HG02885 (cell line): ENCODE data around the gene PAX5.

ENCODE experiments used
- ATAC-seq: cut with Tn5 transposase; IDR thresholded peaks from one replicate; pipeline ENCODE4 v1.9.1; 2021; ENCODE audit warnings: mild to moderate bottlenecking; ENCODE audit not compliant: unreplicated experiment, poor library complexity

The PAX5 gene

DNA sequence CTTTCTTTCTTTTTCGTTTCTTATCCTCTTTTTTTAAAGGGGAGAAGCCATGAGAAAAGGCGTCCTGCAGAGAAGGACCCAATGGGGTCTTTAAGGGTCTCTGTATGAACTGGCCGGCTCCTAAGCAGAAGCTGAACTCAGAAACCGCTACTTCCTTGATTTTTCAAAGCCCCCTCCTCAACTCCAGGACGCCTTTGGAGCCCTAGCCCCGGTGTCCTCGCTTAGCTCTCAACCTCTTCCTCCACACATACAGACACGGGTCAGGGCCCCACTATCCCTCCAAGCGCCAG, 8.3 kb downstream of the PAX5 start:
- ATAC-seq, result no peak

DNA sequence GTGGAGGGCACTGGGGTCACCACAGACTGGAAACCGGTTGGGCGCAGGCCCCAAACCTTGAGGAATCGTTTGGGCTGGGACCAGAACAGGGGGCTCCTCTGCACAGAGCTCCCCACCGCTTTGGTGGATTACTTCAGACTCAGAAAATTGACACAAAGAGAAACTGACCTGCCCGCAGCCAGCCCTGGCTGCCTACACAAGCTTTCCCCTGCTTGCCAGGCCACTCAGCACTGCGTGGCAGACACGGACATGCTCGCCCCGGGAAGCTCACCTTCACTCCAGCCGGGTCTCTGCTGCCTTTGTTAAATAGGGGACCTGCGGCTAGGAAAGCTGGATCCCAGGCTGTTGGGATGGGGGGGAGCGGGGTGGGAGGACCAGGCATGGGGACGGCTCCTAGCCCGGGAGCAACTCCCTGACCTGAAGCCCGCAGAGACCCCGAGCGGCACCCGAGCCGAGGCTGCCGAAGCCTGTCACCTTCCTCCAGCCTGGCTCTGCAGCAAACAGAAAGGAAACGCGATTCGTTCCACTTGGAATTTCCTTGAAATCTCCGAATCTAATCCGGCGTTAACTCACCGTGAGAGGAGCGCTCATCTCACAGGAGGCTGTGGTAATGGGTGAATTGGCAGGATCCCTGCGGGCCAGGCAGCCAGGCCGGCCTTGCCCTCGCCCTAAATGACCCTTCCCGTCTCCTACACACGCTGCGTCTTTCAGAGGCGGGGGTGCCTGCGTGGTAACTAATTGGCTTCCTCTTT, 8.8 kb downstream of the PAX5 start:
- ATAC-seq, result no peak

DNA sequence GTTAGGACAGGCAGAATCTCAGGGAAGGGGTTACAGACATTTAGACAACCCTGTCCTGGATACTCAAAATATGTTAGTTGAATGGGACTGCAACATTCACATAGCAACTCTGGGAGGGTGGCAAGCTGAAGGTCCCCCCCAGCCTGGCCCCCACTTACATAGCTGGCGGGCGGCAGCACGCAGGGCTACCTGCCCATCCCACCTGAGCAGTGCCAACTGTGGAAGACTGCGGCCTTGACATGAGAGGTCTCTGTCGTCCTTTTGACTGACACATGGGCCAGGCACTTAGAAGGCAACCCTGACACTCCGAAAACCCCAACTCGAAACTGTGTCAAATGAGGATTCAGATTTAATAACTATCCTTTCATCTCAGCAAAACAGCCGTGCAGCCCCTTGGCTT, 16.5 kb downstream of the PAX5 start:
- no peak for ATAC-seq

DNA sequence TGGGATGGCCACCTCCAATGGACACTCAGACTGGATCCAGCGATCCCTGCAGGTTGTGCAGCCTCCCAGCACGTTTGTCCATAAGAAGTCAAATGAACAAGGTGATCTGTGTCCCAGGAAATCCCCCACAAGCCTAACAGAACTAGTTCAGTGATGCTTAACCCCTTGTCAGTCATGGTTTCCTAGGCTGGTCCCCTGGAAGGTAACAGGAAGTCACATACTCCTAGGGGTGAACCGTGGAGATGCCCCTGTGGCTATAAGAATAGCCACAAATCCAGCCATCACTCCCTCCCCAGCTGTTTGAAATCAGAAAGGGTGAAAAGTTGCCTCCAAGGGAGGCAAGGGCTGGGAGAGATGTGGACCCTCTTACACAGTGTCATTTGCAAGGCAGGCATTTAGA, 22.5 kb downstream of the PAX5 start:
- ATAC-seq, result no peak

DNA sequence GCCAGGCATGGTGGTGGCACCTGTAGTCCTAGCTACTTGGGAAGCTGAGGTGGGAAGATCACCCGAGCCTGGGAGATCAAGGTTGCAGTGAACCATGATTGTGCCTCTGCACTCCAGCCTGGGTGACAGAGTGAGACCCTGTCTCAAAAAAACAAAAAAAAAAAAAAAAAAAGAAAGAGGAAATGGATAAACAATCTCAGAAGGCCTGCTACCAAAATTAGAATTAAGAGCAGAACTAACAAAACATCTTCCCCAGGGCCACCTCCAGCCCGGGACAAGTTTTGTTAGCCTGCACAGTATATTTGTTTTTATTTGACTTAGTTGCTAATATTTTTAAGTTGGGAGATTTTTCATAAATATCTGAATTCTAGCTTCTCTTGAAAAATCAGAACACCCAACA, 23.1 kb downstream of the PAX5 start:
- no peak for ATAC-seq

DNA sequence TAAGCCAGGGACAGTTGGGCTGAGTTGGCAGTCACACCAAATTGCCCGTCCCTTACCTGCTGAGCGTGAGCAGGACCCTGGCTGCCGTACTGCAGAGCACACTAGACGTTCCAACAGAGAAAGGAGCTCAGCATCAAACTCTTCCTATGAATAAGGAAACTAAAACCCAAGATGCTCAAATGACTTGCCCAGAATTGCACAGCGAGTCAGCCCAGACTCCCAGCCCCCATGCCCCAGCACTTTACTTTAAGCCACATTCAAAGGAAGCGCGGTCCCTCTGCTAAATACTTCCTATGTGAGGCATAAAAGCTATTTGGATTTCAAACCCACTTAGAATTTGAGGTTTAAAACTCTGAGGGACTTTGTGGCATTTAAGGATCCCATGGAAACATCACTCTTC, 23.9 kb downstream of the PAX5 start:
- no peak for ATAC-seq

DNA sequence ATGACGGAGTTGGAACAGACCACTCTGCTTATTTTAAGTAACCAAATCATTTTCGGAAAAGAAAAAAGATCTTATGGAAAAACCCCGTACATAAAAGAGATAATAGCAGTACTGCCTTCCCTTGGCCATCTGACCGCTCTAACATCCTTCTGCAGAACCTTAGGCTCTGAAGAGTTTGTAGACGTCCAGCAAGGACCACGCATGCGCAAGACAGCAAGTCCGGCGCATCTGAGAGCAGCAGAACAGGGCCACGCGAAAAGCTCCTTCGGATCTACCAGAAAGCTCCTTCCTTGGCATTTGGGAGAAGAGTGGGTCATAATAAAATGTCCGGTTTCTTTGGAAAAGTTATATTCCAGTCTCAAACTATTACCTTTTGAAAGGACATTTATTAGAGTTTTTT, 26.8 kb downstream of the PAX5 start:
- no peak for ATAC-seq

DNA sequence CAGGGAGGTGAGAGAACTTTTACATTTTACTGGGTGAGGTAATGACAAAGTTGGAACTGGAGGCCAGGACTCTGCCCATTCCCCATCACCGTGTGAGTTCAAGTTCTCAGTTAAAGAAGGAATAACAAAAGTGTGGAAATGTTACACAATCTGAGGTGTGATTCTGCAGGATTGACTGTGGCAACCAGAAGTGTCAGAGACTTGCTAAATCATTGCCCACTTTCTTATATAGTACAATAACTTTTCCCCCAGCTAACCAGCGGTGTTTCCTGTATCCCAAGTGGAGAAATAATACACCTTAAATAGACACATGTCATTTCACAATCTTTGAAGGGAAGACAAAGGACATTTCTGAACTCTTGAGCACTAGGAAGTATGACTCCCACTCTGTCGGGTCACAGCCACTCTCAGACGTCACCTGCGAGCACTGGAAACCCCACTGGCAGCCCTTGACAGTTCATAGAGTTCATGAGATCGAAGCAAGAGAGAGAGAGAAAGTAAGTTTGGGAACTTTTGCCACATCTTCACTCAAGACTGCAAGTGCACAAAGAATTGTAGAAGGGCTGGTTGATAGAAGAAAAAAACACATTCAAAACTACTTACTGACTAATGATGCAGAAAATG, 28.4 kb downstream of the PAX5 start:
- ATAC-seq, result peak; percentile 38

DNA sequence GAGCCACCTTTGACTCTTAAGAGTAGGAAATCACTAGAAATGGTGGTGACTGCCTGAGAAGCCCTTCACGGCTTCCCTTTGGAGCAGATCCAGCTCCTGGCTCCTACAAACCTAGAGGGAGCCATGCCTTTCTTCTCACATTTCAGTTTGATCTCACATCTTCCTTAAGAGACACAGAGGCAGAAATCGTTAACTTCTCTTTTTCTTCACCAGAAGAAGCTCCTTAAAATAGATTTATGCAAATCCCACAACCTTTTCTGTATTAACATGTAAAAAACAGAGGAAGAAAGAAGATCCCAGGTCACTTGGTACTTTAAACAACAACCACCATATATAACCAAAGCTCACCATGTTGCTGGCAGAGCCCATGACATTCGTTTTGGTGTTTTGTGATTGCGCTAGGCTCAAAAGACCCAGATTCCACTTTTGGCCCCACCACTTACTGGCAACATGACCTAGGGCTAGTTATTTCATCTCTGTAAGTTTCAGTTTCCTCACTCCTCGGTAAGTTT, 29.6 kb downstream of the PAX5 start:
- peak; percentile 38 for ATAC-seq

DNA sequence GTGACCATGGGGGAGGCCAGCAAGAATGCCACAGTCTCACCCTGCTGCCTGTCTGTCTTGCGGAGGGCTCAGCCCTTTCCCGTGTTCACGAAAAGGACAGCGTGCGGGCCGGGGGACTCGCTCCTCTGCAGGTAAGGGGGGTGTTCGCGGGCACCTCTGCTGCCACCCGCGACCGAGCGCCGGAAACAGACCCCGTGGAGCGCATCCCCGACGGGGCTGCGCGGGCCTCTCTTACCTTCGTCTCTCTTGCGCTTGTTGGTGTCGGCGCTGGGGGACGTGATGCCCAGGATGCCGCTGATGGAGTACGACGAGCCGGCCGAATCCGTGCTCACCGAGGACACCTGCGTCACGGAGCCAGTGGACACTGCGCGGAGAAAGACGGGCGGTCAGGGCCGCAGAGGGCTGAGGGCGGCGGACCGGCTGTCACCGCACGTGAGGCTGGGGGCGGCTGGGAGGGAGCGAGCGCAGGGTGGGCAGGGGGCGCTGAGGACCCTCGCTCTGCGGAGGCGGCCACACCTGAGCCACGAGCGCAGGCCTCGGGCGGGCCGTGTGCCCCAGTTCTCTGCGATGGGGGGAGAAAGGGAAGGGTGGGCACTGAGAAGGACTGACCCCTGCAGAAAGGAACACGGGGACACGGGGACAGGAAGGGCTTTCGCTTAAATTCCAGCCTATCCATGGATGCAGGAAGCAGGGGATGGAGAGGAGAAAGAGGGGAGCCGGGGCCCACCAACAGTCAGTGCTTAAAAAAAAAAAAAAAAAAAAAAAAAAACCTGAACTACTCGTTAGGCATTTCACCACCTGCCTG, 31.5 kb downstream of the PAX5 start:
- ATAC-seq, result no peak

DNA sequence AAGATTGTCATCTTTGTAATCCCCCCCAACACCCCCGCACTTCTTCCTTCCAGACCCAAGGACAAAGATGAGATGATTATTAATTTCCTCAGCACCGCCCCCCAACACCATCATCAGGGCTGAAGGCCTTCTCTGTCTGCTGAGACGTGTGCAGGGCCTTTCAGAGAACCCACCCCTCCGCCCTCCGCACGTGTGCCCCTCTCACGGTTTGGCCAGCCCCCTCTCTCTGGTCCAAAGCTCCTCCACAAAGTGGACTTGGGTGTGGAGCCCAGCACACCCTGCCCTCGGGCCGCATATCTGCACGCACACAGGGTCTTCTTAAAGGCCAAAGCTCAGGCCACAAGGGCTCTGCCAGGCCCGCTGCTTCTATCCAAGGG, 32.0 kb downstream of the PAX5 start:
- no peak for ATAC-seq

DNA sequence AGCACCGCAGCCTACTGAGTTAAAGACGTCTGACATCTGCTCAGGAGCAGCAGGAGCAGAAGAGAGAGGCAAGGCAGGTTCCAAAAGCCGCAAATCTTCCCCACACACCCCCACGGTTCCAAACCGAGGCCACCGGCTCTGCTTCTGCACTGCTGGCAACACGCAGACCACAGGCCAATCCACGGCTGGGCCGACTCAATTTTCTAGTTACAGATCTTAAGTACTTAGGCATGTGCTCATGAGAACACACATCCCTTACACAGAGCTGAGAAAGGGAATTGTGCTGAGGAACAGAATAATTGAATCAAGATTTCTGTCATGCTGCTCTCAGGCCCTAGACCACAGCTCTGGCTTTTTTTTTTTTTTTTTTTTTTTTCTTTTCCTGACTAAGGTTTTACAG, 32.6 kb downstream of the PAX5 start:
- ATAC-seq, result no peak

DNA sequence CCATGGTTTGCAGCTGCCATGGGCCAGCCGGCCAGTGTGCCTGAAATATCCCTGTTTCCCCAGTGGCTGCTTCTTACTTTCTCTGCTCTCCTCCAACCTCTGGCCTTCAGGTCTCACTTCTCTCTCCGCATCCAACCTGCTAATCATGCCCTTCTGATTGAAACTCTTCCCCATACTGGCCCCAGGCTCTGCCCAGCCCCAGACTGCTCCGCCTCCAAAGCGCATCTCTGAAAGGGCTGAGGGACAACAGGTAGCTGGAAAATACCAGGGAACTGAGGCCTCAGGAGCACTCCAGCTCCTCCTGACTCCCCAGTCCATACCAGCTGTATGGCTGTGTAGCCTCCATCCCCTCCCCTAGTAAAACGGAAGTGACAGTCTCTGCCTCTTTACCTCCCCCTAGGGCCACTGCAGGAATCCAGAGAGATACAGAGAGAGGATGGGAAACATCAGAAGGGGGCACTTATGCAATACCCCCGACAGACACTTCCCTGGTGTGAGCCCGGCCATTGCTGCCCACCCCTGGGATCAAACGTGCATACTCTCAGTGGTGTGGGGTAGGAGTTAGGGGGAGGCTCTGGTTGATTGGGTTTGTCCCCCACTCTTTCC, 34.2 kb downstream of the PAX5 start:
- peak; percentile 26 for ATAC-seq

DNA sequence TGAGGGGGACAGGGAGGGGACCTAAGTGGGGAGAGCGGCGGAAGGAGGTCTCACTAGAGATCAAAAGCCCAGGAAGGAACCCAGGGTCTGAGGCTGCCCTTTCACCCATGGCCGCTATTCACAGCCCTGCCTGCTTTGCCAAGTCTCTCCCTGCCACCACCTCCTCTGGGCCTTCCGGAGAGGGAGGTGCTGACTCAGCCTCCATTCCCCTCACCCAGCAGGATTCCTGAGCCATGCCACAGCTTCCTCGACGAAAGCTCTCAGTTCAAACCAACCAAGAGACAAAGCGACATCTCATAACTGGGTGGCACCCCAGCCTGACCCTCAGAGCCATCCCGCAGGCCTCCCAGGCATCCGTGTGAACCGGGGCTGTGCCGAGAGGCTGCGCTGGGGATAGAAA, 36.7 kb downstream of the PAX5 start:
- no peak for ATAC-seq

DNA sequence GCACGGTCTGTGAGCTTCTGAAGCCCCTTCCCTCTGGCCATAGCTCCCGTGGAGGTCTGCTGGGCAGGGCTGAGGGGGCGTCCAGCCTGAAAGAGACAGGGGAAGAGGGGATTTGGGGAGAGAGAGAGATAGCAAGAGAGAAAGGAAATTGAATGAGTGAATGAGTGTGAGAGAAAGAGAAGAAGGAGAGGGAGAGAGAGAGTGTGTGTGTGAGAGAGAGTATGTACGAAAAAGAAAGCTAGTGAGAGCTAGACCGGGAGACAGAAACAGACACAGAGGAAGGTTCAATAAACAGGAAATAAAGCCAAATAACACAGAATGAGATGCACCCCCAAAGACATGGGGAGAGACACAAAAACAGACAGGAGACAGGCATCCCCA, 37.4 kb downstream of the PAX5 start:
- ATAC-seq, result no peak

DNA sequence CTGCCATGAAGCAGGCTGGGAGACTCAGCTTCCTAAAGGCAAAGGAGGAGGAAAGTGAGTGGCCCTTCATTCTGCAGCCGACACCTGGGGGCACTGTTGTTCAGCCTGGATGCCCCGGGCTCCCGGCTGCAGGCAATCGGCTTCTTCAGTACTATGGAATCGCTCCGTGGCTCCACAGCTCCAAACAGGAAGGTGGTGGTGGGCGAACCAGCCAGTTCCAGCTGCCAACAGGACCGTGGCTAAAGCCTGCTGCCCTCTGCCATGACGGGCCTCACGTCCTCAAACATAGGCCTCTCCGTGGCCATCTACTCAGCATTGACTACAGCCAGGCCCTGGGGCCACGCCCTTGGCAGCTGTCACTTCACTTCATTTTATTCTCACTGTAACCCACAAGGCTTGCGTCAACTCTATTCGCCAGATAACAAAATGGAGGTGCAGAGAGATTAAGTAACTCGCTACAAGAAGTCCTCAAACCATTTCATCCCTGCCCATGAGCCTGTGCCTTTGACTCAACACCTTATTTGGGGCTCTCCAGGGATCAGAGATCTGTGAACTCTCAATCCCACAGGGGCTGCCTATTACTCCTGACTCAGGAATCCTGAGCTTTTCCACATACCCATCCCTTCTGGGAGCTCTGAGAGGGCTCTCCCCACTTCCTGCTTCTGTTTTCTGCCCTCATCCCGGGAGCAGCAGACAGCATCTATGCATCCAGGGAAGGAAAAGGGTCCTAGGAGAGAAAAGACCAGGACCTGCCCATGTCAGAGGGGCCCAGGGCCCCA, 38.0 kb downstream of the PAX5 start:
- peak; percentile 43 for ATAC-seq

DNA sequence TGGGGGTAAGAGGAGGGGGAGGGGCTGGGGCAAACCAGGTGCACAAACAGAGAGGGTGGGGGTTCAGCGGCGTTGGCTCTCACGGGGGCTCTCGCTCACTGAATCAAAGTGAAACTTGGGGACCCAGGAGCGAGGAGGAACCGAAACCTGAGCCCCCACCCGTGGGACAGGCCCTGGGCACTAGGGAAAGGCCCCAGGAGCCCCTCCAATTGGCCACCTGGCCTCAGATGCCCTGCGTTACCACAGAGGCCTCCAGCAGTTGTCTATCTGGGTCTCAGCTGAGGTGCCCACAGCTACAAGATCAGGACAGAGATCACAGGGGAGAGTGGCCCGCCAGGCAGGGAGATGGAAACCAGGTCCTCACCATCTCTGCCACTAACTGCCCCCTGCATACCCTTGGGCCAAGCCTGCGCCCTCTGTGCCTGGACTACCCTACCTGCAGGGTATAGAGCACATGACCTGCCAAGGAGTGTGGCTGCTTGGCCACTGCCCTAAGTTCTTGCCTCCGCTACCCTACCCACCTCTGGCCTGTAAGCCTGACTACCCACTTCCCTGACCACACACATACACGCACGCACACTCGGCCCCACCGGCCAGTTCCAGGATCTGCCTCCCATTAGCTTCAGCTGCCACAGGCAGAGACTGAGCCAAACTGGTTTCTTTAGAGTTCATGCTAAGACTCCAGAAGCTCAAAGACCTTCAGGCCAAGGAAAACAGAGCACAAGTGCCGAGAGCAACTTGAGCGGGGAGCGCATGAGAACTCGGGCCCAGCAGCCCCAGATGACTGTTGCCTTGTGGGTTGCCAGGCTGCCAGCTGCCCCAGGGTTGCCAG, 39.9 kb downstream of the PAX5 start:
- ATAC-seq, result peak; percentile 61

DNA sequence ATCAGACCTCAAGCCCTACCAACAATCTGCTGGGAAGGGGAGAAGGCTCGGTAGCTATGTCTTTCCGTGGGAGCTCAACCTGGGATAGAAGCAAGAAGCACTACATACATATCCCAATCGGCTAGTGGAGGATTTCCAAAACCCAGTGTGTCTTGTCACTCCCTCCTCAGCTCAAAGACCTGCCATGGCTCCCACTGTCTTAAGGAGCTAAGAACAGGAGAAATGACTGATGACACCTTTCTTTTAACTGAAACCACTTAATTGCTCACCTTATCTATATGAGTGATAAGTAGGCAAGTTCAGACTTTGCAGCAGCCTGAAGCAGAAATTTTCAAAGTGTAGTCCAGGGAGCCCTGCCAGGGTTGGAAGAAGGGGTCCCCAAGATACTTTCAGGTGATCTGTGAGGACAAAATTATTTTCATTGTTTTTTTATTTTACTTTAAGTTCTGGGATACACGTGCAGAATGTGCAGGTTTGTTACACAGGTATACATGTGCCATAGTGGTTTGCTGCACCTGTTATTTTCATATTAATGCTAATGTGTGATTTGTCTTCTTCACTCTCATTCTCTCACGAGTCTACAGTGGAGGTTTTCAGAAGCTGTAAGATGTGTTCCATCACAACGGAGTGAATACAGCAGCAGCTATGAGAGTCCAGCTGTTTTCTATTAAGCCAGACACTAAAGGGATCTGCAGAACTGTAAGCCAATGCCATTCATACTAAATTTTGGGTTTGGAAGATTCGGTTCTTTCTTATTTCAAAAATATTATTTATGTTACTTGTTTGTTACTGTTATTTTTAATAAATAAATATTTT, 41.4 kb downstream of the PAX5 start:
- ATAC-seq, result no peak
